Fibroblast of lung (primary cell): ENCODE results near the gene F13B.

ENCODE experiments used
- EZH2 ChIP-seq: IDR thresholded peaks from 2 replicates; pipeline ENCODE4 v1.5.1; 2012; ENCODE audit warnings: low read length, control low read depth, mild to moderate bottlenecking; ENCODE audit errors: missing control alignments
- TF ChIP-seq, protein P1 (sequence below), 2 donors: IDR thresholded peaks in 1 of 2; conservative IDR thresholded peaks in 1 of 2; 1 replicate in 1 of 2; 2 replicates in 1 of 2; pipeline ENCODE4 v1.5.1; 2011 to 2012; ENCODE audit warnings: low read length in 2 of 2, control low read depth in 1 of 2, inconsistent platforms in 1 of 2, low read depth in 1 of 2, mild to moderate bottlenecking in 1 of 2

DNA sequence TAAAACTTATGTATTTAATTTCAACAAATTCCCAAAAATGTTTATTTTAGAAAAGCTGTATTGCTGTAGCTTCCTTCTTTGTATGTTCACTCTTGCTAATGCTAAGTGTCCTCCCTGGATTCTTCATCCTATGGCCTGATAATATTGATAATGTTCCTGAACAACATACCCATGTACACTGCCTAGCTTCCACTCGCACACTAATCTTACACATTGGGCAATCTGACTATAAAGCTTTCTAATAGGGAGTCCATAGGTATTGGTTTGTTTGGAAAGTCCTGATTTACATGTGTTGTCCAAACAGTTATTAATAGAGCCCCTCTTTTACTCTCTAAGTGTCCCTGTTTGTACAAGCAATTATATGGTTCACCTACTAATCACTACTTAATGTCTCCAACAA, 783 bp downstream of the F13B start:
- TF ChIP-seq, protein P1, sequence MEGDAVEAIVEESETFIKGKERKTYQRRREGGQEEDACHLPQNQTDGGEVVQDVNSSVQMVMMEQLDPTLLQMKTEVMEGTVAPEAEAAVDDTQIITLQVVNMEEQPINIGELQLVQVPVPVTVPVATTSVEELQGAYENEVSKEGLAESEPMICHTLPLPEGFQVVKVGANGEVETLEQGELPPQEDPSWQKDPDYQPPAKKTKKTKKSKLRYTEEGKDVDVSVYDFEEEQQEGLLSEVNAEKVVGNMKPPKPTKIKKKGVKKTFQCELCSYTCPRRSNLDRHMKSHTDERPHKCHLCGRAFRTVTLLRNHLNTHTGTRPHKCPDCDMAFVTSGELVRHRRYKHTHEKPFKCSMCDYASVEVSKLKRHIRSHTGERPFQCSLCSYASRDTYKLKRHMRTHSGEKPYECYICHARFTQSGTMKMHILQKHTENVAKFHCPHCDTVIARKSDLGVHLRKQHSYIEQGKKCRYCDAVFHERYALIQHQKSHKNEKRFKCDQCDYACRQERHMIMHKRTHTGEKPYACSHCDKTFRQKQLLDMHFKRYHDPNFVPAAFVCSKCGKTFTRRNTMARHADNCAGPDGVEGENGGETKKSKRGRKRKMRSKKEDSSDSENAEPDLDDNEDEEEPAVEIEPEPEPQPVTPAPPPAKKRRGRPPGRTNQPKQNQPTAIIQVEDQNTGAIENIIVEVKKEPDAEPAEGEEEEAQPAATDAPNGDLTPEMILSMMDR (conservative IDR thresholded peaks at IDR 0.05 in 1 of 2, IDR thresholded peaks at IDR 0.05 in 1 of 2; ENCODE audit: low read depth in 1 of 2, low read length in 2 of 2): no peak
- no peak for TF ChIP-seq EZH2
